UCSD-AML1 (cell line): ENCODE results near the gene CDYL.

Experiments
- DNase-seq: peaks from one replicate; lab custom pipeline; 2025; ENCODE audit not compliant: unreplicated experiment; lab: John Stamatoyannopoulos, UW

Gene CDYL

DNA sequence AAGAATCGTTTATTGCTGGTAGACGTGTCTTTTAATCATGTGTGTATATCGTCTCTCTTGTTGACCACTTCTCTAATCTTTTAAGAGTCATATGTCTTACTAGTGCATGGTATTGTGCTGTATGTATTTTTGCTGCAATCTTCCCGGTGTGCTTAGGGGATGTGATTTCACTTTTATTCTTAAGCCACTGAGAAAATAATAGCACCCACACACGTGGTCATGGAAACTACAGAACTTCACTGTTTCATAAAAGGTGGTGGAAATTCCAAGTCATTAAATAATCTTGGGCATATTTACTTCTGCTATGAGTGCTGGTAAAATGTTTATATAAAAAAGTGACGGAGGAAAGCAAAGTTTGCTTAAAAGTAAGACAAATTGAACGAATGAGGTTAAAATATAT, 3.0 kb upstream of the CDYL start:
- no peak for DNase-seq

DNA sequence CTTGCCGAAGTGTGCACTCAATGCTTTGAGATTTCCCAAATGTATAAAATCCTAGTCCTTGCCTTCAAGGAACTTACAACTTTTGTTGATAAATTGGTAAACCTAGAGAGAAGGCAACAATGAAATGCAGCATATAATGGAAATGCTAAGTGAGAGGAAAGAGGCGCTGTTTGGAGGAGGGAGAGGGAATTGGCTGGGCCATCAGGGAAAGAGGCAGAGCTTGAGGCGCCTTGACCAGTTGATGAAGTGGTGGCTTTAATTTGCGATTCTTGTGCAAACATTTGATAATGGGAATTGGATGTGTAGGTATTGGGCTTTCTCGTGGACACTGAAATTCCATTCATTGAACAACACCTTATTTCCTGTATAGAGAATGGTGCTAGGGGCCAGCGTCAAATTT, 1.9 kb upstream of the CDYL start:
- DNase-seq: no peak

DNA sequence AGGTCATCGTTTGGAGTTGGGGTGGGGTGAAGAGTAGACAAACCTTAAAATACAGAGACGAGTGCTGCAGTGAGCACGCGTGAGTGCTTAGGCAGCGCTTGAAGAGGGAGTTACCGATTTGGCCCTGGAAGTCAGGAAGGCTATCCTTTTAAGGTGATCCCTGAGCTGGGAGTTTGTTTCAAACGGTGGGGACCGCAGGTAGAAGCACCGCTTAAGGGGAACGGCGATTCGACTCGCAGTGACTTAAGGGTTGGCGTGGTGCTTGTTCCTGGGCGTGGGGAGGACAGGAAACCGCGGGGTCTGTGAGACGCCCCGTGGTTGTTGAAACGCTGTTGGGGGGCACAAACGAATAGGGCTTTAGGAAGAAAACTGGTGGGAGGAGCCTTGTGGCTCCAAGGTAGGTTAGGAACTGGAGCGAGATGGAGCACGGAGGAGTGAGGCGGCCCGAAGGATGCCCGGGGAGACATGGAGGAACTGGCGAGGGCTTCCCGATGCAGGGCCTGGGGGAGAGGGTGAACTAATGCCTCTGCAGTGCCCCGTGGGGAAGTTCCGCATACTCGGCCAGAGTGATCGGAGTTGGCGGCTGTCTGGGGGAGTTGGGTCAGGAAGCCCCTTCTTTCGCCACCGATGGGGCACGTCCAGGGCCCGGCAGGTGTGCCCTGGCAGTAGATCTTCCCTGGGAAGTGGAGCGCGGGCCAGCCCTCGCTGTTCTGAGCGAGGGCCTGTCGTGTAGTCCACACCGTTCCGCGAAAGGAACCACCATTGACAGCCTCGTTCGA, 1.3 kb upstream of the CDYL start:
- DNase-seq: no peak

GRCh38 chr6:4775494-4776130, 592 bp upstream of the CDYL start:
- DNase-seq: peak; percentile 90

DNA sequence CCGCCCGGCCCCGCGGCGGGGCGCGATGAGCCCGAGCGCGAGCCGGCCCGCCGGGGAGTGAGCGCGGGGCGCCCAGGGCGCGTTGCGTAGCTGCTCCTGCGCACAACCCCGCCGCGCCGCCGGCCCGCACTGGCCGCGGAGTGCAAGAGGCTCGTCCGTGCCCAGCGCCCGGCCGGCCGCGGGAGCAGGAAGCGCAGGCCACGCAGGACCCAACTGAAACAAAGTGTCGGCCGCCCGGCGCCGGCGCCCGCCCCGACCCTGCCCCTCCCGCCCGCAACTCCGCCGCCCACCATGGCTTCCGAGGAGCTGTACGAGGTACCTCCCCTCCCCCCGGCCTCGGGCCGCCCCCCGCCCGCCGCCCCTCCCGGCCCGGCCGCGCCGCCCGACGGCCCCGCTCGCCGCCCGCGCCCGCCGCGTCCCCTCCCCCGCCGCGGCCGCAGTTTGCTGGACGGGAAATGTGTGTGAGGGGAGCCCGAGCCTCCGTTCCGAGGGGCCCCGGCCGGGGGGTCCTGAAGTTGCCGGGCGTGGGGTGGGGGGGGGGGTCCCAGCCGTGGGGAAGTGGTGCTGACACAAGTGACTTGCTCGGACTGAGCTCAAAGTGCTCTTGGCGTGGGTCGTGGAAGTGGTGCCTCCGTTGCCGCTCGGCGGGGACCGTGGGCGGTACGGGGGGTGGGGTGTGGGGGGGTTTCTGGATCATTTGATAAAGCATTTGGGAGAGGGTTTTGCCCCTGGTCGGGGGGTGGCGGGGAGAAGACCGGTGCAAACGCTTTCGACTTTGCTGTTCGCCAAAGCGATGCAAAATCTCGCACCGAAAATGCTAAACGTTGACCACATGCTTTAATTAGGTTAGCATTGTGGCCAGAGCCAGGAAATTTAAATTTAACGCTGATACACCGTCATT, 539 bp downstream of the CDYL start:
- peak; percentile 75 for DNase-seq

GRCh38 chr6:4777394-4777935, 1.3 kb downstream of the CDYL start:
- DNase-seq: no peak

- no peak for DNase-seq
These were observed 1.9 kb downstream of the CDYL start for GRCh38 chr6:4778086-4778485.

DNA sequence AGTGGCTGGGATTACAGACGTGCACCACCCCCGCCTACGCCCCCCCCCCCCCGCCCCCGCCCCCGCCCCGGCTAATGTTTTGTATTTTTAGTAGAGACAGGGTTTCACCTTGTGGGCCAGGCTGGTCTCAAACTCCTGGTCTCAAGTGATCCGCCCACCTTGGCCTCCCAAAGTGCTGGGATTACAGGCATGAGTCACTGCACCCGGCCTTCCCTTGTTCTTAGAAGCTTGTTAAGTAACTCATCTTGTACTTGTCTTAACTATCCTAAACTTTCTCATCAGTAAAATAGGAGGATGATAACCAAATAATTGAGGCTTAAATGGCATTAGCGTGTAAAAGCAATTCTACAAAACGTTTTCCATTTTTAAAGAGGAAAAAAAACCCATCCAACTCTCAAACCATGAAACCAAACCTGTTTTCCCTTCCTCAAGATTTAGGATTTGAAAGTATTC, 4.2 kb downstream of the CDYL start:
- DNase-seq: no peak

DNA sequence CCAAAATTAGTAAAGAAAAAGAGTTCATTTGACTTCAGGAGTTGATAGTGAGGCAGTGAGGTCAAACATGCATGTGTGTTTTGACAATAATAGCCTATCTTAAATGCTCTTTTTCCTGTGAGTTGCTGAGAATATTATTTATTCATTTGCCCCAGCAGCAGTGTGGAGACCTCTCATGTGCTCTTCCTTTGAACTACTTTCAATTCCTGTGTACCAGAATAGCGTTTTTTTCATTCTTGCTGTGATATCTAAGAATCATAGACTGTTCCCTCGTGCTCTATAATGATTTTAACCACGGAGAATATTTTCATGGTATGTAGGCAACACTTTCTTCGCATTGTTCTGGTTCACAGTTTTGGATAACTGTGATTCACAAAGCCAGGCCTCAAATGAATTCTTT, 5.2 kb downstream of the CDYL start:
- DNase-seq: no peak

GRCh38 chr6:4781967-4782575, 5.9 kb downstream of the CDYL start:
- DNase-seq: no peak

DNA sequence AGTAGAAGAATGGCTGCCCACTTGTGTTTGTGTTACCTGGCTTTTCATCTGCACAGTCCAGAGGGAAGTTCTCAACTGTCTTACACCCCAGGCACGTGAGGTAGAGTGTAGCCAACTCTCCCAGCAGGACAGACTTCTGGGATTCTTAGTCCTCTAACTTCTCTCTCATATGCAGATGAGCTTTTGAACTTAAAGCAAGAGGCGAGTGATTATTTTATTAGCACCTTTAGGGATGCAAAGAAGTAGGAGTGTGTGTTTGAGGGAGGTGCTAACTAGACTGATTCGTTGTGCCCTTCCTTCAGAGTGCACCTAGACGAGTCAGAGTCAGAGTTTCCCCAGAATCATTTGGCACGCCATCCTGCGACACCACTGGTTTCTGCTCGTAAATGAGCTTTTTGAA, 10.8 kb downstream of the CDYL start:
- no peak for DNase-seq

- no peak for DNase-seq
These were observed 12.3 kb downstream of the CDYL start for GRCh38 chr6:4788482-4788881.

- no peak for DNase-seq
These were observed 12.9 kb downstream of the CDYL start for GRCh38 chr6:4788953-4789584.

- no peak for DNase-seq
These were observed 14.1 kb downstream of the CDYL start for GRCh38 chr6:4790158-4790899.

DNA sequence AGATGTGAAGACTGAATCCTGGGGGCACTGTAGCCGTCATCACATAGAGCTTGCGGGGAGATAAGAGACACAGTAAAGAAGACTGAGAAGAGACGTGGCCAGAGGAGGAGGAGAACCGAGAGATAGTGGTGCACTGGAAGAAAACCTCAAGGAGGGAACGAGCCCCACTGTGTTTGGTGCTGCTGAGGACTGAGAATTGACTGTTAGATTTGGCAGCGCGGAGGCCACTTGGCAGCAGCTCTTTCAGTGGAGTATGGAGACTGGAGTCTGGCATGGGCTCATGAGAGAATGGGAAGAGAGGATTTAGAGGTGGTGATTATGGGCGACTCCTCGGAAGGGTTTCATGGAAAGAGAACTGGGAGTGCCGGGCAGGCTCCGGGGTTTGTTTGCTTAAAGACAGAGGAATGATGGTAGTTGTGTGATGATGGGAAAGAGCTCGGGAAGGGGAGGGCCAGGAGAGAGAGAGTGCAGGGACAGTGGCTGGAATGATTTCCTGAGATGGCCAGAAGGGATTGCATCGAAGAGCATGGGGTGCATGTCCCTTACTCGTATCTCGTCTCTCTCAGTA, 18.0 kb downstream of the CDYL start:
- DNase-seq: no peak

DNA sequence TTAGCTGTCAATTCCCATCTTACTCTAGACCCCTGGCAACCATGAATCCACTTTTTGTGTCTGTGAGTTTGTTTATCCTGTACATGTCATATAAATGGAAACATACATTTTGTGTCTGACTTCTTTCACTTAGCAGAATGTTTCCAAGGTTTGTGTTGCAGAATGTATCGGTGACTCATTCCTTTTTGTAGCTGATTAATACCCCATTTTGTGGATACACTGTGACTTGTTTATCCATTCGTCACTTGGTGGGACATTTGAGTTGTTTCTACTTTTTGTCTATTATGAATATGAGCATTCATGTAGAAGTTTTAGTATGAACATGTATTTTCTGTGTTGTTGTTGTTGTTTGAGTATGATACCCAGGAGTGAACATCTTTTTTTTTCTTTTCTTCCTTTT, 21.4 kb downstream of the CDYL start:
- DNase-seq: no peak

DNA sequence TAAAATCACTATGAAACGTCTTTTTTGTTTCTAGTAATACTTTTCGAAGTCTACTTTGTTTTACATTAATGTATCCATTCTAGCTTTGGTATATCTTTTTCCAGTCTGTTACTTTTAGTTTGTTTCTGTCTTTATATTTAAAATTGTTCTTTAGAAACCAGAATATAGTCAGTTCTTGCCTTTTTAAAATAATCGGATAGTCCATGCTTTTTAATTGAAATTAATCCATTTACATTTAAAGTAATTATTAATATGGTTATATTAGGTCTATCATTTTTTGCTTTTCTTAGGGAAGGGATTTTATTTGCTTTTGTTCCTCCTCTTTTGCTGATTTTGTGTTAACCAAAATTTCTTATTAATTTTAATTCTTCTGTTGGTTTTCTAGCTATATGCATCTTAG, 23.7 kb downstream of the CDYL start:
- DNase-seq: no peak

GRCh38 chr6:4800662-4801061, 24.5 kb downstream of the CDYL start:
- no peak for DNase-seq

DNA sequence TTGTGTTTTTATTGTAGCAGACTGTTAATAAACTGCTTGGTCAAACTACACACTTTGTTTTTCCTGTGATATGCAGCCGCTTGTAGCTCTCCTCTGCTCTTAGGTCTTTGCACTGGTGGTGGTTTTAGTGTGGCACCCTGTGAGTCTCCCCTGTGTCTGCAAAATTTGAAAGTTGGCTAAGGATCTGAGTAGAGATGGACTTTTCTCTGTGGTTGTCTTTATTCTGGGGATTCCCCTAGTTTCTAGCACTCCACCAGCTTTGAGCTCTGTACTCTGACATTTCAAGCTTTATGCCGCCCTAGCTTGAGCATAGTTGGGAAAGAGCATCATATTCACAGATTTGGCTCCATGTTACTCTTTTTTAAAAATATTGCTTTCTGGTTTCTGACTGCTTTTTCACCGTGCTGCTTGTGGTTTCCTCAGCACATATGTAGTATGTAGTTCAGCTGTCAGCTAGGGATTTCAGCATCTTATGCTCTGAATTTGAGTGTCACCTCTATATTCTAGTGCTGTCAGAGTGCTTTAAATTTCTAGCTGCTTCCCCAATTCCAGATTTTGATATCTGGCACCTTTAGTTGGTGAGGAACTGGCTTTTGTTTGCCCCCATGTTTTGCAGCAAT, 25.4 kb downstream of the CDYL start:
- DNase-seq: no peak
